Cerebellar nuclear complex (tissue), 1 donor: ENCODE data around the gene SGTA.
"Not testable (repeated sequence)": the region's sequence is repeated elsewhere in the genome, so short reads cannot be mapped to it uniquely, and the experiment has no call there.

Experiments
- DNase-seq, 2 experiments: peaks; one replicate each; lab custom pipeline; 2025; lab: John Stamatoyannopoulos, UW

The SGTA gene

GRCh38 chr19:2713170-2713569, 69.9 kb downstream of the SGTA start:
- not testable (repeated sequence) for DNase-seq

GRCh38 chr19:2711875-2712205, 71.2 kb downstream of the SGTA start:
- DNase-seq: no peak

GRCh38 chr19:2711172-2711874, 71.8 kb downstream of the SGTA start:
- DNase-seq: no peak

- no peak for DNase-seq
Observed at GRCh38 chr19:2706251-2706650, 76.8 kb downstream of the SGTA start.
